Kidney (tissue), 22 donors: ENCODE data around the gene CELF3. TPM values are rescaled to one million over a fixed set of nuclear protein-coding genes. Genes with fewer than 3 reads are reported as not detected.

ENCODE experiments used
- DNase-seq, 5 donors: peaks; one replicate each; pipeline ENCODE4 v3.0.0-alpha.2; 2013 to 2020
- FAIRE-seq: peaks from 2 replicates; lab custom pipeline; 2012; peaks lifted over from hg19 to GRCh38; lab: Jason Lieb, UNC
- H3K27ac ChIP-seq, 2 donors: one replicate each; pipeline ENCODE4 v1.7.0; 2013; ENCODE audit warnings: low read depth in 2 of 2, low read length in 2 of 2, inconsistent platforms in 1 of 2
- H3K27me3 ChIP-seq: one replicate; pipeline ENCODE4 v1.7.1; 2013; ENCODE audit warnings: low read length, inconsistent platforms; ENCODE audit not compliant: control insufficient read depth, insufficient read depth
- H3K36me3 ChIP-seq, 3 donors: one replicate each; pipeline versions ENCODE4 v1.7.0 to v1.7.1; 2013; ENCODE audit warnings: low read length in 3 of 3, control low read depth in 1 of 3, inconsistent platforms in 1 of 3; ENCODE audit not compliant: insufficient read depth in 3 of 3, control insufficient read depth in 2 of 3
- H3K4me1 ChIP-seq, 3 donors: one replicate each; pipeline versions ENCODE4 v1.7.0 to v1.7.1; 2013; ENCODE audit warnings: low read length in 3 of 3, inconsistent platforms in 1 of 3, low read depth in 1 of 3; ENCODE audit not compliant: control insufficient read depth in 2 of 3, insufficient read depth in 2 of 3
- H3K4me3 ChIP-seq, 3 donors: one replicate each; pipeline versions ENCODE4 v1.7.0 to v1.8.1; 2013; ENCODE audit warnings: low read length in 3 of 3, control low read depth in 1 of 3, inconsistent platforms in 1 of 3
- H3K9ac ChIP-seq, 3 donors: one replicate each; pipeline versions ENCODE4 v1.7.0 to v1.7.1; 2013; ENCODE audit warnings: low read length in 3 of 3, control low read depth in 1 of 3, inconsistent platforms in 1 of 3
- H3K9me3 ChIP-seq, 3 donors: one replicate each; pipeline versions ENCODE4 v1.7.0 to v1.7.1; 2013; ENCODE audit warnings: low read length in 3 of 3, control low read depth in 1 of 3, inconsistent platforms in 1 of 3; ENCODE audit not compliant: control insufficient read depth in 2 of 3, insufficient read depth in 1 of 3
- intact Hi-C: fragments of 100-400 bp; cut with DNase I; formaldehyde crosslinking; loops from one replicate; pipeline ENCODE4 v1.11.1; 2022
- long read RNA-seq, 10 donors: library from polyadenylated mRNA in 1 of 10; unstranded in 1 of 10; transcript quantifications; one replicate each; pipeline ENCODE4 v2.0.0 and lab custom pipeline, GENCODE V29; 2021 to 2026
- polyA plus RNA-seq: library from polyadenylated mRNA; stranded (reverse); fragments of 350-450 nt; fragmentation: Illumina TruSeq; extraction: RNeasy Lipid Tissue Mini Kit (QIAGEN cat#74804); gene quantifications from one replicate; pipeline ENCODE4 v1.2.3, GENCODE V29; 2014; ENCODE audit warnings: low read depth, low replicate concordance; ENCODE audit not compliant: insufficient read depth
- total RNA-seq: library from RNA; stranded (reverse); fragmentation: NEBNext Ultra II Directional; extraction: Animal tissue kit (Norgen Biotek cat#: 25700); gene quantifications from one replicate; pipeline ENCODE4 v1.2.1, GENCODE V29; 2021
- TF ChIP-seq, protein P1 (sequence below): IDR thresholded peaks from 3 replicates; pipeline ENCODE4 v1.5.1; 2012; ENCODE audit warnings: mild to moderate bottlenecking, moderate library complexity, borderline replicate concordance; ENCODE audit not compliant: insufficient read depth; ENCODE audit errors: extremely low read depth
- donor health status: control.
- donor health status: control.
- donor health status: control.
- donor health status: control.
- donor health status: control.
- donor health status: DM: yes; HTN: yes; CAD: no.
- donor health status: Normal renal cell carcinoma (clear cell type).

CELF3 gene
- total RNA-seq = not detected
- 0.39 TPM for polyA plus RNA-seq
- long read RNA-seq, donor 1 = 0 reads
- long read RNA-seq, donor 2 = 0 reads
- long read RNA-seq, donor 3 = 0 reads
- long read RNA-seq, donor 4 = 0 reads
- long read RNA-seq, donor 5 = 0 reads
- long read RNA-seq, donor 6 = 0 reads
- long read RNA-seq, donor 7 = 0 reads
- long read RNA-seq, donor 8 = 0 reads
- long read RNA-seq, donor 9 = 0 reads
- long read RNA-seq, donor 10 = 0 reads

DNA sequence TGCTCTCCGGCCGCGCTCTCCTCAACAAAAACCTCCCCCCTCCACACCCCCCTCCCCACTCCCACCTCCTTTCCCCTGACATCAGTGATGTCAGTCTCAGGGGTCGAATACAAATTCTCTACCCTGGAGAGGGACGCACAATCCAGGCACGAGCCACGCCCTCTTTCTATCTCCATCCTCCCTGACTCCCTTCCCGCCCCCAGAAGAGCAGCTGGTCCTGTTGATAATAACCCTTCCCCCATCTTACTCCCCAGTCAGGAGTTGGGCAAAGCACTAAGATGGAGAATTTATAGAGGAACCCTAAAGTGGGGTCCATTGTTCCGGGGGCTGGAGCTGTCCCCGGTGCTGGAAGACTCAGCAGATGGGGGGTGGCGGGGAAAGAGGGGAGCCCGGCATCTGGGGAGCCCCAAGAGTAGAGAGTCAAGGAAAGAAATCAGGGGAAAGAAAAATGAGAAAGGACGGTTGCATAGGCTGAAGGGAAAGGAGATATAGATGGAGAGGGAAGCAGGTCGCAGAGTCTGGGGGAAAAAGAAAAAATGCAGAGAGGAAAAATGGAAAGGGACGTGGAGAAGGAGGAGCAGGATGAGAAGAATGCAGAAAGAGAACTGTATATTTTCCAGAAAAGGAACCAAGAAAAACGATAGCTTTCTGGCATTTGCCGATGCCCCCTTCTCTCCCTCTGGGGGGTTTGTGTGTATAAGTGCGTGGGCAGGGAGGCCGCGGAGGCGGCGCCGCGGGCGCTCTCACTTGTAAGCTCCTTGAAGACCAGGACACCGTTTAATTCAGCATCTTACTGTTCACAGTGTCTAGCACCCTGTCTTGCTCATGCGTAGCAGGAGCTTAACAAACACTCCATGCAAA lies at the start of gene CELF3:
TSS of gene CELF3 (minus strand) at position 33 of the 861 bp plus-strand sequence. CDS start 783 bp downstream, outside the sequence.
- DNase-seq (peak in 4 of 5 donors; percentile 57 to 81 (median 65)), FAIRE-seq (no peak)
- TF ChIP-seq, protein P1, sequence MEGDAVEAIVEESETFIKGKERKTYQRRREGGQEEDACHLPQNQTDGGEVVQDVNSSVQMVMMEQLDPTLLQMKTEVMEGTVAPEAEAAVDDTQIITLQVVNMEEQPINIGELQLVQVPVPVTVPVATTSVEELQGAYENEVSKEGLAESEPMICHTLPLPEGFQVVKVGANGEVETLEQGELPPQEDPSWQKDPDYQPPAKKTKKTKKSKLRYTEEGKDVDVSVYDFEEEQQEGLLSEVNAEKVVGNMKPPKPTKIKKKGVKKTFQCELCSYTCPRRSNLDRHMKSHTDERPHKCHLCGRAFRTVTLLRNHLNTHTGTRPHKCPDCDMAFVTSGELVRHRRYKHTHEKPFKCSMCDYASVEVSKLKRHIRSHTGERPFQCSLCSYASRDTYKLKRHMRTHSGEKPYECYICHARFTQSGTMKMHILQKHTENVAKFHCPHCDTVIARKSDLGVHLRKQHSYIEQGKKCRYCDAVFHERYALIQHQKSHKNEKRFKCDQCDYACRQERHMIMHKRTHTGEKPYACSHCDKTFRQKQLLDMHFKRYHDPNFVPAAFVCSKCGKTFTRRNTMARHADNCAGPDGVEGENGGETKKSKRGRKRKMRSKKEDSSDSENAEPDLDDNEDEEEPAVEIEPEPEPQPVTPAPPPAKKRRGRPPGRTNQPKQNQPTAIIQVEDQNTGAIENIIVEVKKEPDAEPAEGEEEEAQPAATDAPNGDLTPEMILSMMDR = no peak
- Histone ChIP-seq H3K9ac (no peak within 1 kb of the TSS), H3K36me3 (no peaks in the 10 kb centered on the region), H3K27me3 (peaks cover 7% of the 10 kb centered on the region), H3K4me1 (peaks cover 0 to 12% (median 4%) of the 10 kb centered on the region in 3 donors), H3K9me3 (no peaks in the 10 kb centered on the region), H3K27ac (no peak within 1 kb of the TSS), H3K4me3 (no peak within 1 kb of the TSS)
- intact Hi-C loops = no loop called here

DNA sequence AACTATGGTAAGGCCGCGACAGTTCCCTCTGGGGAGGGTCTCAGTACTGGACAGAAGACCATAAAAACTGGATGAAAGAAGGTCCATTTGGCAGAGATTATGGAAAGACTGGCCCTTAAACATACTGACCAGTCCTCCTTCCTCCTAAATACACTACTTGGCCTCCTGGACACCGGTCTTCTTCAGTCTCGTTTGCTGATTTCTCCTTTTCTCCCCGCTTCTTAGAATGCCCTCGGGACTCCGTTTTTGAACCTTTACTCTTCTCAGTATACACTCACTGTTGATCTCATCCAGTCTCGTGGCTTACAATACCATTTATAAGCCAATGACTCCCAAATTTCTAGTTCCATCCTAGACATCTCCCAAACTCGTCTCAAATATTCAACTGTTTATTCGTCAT lies 47.4 kb upstream of the CELF3 start:
- Histone ChIP-seq H3K27ac (peak overlapping the region; percentile 82 to 93), H3K9me3 (no peaks in the 10 kb centered on the region), H3K4me1 (peaks cover 0 to 9% (median 6%) of the 10 kb centered on the region in 3 donors), H3K27me3 (no peaks in the 10 kb centered on the region), H3K36me3 (peaks cover 8 to 12% (median 11%) of the 10 kb centered on the region in 3 donors), H3K9ac (peak overlapping the region; percentile 68 to 92 (median 79)), H3K4me3 (peak overlapping the region; percentile 84 to 94 (median 94))
- FAIRE-seq (no peak), DNase-seq (no peak)
- intact Hi-C loops = no loop called here
- TF ChIP-seq, protein P1 = no peak

DNA sequence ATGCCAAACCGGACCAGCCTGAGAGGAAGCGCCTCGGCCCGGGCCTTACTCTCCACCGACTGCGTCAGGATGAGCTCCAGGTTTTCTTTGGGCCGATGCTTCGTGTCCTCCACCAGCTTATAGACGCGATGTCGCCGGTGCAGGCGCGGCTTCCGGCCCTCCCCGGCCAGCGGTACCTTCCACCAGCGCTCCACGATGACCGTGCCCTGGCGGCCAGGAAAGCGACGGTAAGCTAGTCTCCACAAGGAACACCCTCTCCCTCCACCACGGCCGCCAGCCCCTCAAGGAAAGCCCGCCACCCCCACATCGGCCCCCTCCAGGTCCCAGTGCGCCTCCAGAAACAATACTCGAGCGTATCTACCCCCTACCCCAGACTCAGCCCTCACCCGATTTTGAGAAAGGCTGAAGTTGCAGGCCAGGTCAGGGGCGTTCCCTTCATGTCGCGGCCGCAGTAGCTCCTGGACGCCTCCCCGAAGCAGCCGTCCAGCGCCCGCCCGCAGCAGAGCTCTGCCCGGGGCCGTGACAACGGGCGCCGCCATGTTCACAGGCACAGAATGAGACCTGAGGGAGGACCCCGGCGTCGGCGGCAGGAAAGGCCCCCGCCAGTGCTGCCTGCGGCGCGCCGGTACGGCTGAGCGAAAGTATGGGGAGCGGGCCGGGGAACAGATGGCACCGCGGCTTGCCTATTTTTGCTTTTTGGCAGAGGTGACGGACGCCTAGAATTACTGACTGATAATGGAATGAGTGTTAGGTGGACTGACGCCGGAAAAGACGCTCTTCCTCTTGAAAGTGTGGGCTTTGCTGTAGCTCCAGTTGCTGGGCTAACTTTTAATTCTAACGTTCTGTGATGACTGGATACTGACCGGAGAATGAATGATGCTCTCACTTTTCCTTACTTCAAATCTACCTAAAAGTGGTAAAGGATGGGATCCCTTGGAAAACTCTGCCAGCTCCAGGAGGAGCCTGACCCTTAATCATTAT lies 46.6 kb upstream of the CELF3 start, which contains the start of gene MRPL9:
TSS of gene MRPL9 (minus strand) at position 556 of the 981 bp plus-strand sequence. CDS start at position 539, 17 bp downstream.
- peak within 1 kb of the TSS; percentile 82 to 93 for H3K27ac ChIP-seq
- FAIRE-seq = no peak
- TF ChIP-seq, protein P1 = no peak

More for the DNA sequence above, 46.6 kb upstream of the CELF3 start, which contains the start of gene MRPL9:
- peaks cover 11 to 12% (median 12%) of the 10 kb centered on the region in 3 donors for H3K36me3 ChIP-seq
- no peaks in the 10 kb centered on the region for H3K9me3 ChIP-seq
- peak within 1 kb of the TSS; percentile 68 to 92 (median 79) for H3K9ac ChIP-seq
- H3K27me3 ChIP-seq = no peaks in the 10 kb centered on the region
- H3K4me3 ChIP-seq = peak within 1 kb of the TSS; percentile 84 to 94 (median 94)
- intact Hi-C loops = no loop called here
- peaks cover 0 to 9% (median 6%) of the 10 kb centered on the region in 3 donors for H3K4me1 ChIP-seq
- peak; percentile 87 to 94 (median 91) for DNase-seq
